HG03558 (cell line): ENCODE measurements around the gene JUND.

ENCODE experiments used
- ATAC-seq: cut with Tn5 transposase; IDR thresholded peaks from one replicate; pipeline ENCODE4 v1.9.1; 2021; ENCODE audit warnings: moderate number of reproducible peaks; ENCODE audit not compliant: unreplicated experiment; ENCODE audit errors: extremely low read depth

Gene JUND

GRCh38 chr19:18309525-18310064 is 28.2 kb upstream of the JUND start:
- ATAC-seq, result no peak

GRCh38 chr19:18308948-18309325 is 27.5 kb upstream of the JUND start:
- ATAC-seq, result no peak

DNA sequence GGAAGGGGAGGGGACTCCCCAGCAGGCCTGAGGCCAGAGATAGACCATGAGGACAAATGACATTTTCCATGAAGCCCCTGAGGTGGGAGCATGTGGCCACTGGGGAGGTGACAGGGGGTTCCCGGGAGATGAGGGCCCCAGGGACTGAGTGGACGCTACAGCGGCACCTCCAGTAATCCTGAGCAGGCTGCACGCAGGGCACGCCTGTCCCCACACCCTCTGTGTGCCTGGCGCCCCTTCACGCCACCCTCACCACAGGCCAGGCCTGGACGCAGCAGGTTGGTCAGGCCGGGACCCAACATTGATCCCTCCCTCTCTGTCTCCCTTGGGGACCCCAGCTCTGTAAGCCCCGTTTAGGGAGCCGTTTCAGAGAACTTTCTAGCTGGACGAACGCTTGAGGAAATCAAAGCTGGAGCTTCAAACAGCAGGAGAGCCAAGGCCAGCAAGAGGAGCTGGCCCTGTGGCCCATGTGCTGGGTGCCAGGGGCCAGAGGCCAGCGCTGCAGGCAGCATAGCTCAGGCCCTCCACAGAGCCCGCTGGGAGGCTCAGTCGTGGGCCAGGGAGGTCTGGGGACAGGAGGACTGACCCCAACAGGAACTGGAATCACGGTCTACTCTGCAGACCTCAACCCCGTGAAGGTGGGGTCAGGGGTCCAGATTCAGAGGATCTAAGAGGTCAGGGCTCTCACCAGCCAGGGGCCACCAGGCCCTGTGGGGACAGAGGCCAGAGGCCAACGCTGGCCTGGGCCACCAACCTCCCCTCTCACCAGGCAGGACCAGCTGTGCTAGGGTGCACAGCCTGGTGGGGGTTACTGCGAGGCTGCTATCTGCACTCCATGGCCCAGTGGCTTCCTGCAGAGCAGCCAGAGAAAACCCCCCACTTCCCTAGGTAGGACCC is 26.9 kb upstream of the JUND start:
- no peak for ATAC-seq

GRCh38 chr19:18307271-18307681 is 25.9 kb upstream of the JUND start:
- no peak for ATAC-seq

- no peak for ATAC-seq
Observed at GRCh38 chr19:18306888-18307260, 25.5 kb upstream of the JUND start.

DNA sequence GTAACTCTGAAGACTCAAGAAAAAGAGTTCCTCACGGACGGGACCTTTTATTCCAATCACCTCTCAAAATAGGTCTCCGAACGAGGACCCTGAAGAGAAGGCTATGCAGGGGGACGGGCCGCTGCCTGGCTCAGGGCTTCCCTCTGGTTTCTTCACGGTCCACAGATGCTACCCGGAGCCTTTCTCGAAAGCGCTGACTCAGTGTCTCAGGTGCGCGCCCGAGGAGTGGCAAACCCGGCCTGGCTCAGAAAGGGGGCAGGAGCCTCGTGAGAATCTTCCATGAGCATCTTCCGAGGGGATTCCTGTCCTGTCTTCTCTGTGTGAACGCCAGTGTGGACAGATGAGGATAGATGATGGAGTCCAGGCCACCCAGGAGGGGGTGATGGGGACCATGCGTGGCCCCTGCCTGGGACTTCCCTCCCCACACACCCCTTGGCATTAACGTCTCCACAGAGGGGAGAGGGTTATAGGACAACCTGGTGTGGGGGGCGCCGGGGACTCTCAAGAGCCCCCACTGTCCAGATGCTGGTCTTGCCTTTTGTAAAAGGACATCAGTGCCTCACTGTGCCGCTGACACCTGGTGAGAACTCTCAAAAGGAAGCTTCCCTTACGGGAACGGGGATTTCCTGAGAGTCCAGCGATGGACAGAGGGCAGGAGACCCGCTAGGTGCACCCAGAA is 24.9 kb upstream of the JUND start:
- ATAC-seq, result no peak

GRCh38 chr19:18304458-18305310 is 23.3 kb upstream of the JUND start:
- no peak for ATAC-seq

GRCh38 chr19:18304208-18304457 is 22.7 kb upstream of the JUND start:
- ATAC-seq, result no peak

- no peak for ATAC-seq
Observed at GRCh38 chr19:18301718-18302111, 20.3 kb upstream of the JUND start.

DNA sequence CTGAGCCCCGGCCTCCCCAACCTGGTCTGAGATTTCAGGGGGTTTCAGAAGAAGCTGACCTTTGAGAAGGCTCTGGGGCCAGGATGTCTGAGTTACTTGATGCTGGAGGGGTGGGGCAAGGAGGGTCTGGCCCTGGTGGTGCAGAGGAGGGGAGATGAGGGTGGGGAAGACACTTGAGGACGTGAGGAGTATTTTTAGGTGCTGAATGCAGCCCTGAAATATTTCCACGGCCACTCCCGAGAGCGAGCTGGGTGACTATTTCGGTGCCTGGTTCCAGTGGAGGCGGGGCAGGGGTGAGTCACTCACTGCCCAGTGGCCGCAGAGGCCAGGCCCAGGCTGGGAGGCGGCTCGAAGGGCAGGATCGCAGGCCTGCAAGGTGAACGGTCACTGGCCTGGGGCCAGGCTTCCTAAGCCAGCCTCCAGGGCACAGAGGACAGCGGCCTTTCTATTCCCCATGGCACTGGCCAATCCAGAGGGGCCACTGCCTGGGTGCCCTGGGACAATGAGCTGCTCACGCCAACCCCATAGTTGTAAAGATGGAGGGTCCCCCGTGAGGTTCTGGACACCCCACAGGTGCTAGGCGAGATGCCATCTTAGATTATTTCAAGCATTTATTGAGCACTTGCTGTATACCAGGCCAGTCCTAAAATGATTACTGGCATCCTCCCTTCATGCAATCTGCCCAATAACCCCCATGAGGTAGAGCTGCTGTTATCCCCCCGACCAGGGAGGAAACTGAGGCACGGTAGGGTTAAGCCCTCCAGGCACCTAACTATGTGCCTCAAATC is 19.7 kb upstream of the JUND start:
- no peak for ATAC-seq

DNA sequence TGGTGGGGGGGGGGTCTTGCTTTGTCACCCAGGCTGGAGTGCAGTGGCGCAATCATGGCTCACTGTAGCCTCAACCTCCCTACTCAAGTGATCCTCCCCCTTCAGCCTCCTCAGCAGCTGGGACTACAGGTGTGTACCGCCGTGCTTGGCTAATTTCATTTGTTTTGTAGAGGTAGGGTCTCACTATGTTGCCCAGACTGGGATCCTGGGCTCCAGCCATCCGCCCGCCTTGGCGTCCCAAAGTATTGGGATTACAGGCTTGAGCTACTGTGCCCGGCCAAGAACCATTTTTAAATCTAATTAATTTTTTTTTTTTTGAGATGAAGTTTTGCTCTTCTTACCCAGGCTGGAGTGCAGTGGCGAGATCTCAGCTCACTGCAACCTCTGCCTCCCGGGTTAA is 18.2 kb upstream of the JUND start:
- no peak for ATAC-seq

DNA sequence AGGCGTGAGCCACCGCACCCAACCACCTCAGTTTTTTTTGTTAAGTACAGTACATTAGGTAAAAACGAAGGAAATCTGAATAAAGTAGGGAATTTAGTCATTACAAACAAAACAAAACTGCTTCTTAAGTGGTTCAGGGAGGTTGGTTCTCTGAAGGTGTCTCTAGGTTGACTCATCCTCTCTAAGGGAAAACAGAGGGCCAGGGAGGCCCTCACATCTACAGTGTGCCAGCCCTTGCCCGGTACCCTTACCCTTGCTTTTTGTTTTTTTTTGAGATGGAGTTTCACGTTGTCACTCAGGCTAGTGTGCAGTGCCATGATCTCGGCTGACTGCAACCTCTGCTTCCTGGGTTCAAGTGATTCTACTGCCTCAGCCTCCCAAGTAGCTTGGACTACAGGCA is 17.2 kb upstream of the JUND start:
- no peak for ATAC-seq

GRCh38 chr19:18297308-18297707 is 15.9 kb upstream of the JUND start:
- ATAC-seq, result no peak

DNA sequence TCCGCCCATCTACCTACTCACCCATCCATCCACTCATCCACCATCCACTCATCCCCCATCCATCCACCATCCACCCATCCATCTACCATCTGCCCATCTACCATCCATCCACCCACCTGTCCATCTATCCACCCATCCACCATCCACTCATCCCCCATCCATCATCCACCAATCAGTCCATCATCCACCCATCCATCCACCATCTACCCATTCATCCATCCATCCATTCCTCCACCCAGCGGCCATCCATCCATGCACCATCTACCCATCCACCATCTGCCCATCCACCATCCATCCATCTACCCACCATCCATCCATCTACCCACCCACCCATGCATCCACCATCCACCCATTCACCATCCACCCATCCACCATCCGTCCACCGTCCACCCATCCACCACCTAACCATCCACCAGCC is 13.6 kb upstream of the JUND start:
- ATAC-seq, result no peak

- no peak for ATAC-seq
Observed at GRCh38 chr19:18294467-18294864, 13.0 kb upstream of the JUND start.

DNA sequence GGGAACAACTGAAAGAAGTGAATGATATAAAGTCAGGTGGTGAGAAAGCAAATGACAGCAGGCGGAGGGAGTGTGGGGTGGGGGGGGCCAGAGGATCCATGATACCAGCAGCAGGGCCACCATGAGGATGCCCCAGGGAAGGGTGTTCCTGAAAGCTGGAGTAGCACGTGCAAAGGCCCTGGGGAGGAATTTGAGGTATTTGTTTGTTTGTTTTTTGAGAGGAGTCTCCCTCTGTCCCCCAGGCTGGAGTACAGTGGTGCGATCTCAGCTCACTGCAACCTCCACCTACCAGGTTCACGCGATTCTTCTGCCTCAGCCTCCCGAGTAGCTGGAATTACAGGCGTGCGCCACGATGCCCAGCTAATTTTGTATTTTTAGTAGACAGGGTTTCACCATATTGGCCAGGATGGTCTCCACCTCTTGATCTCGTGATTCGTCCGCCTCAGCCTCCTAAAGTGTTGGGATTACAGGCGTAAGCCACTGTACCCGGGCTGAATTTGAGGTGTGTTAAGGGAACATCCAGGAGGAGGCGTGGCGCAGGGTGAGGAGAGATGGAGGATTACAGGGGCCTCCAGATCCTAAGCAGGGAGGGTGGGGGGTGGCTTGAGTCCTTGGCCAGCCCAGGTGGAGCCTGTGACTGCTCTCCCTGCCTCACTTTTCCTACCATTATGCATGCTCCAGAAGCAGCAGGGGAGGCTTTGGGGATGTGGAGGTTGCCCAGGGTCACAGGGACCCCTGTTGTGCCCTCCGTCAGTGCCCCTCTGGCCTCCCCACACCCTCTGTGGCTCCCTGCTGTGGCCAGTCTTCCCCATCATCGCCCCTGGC is 12.4 kb upstream of the JUND start:
- ATAC-seq, result no peak

- no peak for ATAC-seq
Observed at GRCh38 chr19:18292810-18293641, 11.6 kb upstream of the JUND start.

- ATAC-seq, result no peak
Observed at GRCh38 chr19:18292462-18292809, 11.0 kb upstream of the JUND start.
